HEK293T (cell line): ENCODE data around the gene LRRC17.

Experiments
- CTCF ChIA-PET: fragments of 350-600 bp; formaldehyde crosslinking; extraction: SDS; loops from one replicate; lab custom pipeline; 2021; ENCODE audit warnings: antibody characterized with exemption, inconsistent platforms; lab: Yijun Ruan, JAX
- POLR2A ChIA-PET: fragments of 350-600 bp; formaldehyde crosslinking; extraction: SDS; loops from one replicate; lab custom pipeline; 2020; ENCODE audit warnings: antibody characterized with exemption, inconsistent platforms; lab: Yijun Ruan, JAX
- DNase-seq: peaks from one replicate; pipeline ENCODE4 v3.0.0; 2012; ENCODE audit warnings: mixed read lengths; ENCODE audit errors: extremely low spot score
- ARNT ChIP-seq: fragments of 450-650 bp; IDR thresholded peaks from 2 replicates; pipeline ENCODE4 v1.6.1; 2017; ENCODE audit warnings: mild to moderate bottlenecking
- BHLHE40 ChIP-seq: fragments of 450-650 bp; IDR thresholded peaks from 2 replicates; pipeline ENCODE4 v1.6.1; 2016; ENCODE audit warnings: mild to moderate bottlenecking, moderate library complexity, borderline replicate concordance
- CTBP1 ChIP-seq: fragments of 450-650 bp; IDR thresholded peaks from 2 replicates; pipeline ENCODE4 v1.6.1; 2016; ENCODE audit warnings: borderline replicate concordance
- ELF4 ChIP-seq: fragments of 450-650 bp; IDR thresholded peaks from 2 replicates; pipeline ENCODE4 v1.6.1; 2017; ENCODE audit warnings: antibody characterized with exemption
- FOXA1 ChIP-seq: fragments of 450-650 bp; IDR thresholded peaks from 2 replicates; pipeline ENCODE4 v1.6.1; 2016; ENCODE audit warnings: mild to moderate bottlenecking
- FOXK2 ChIP-seq: fragments of 450-650 bp; IDR thresholded peaks from 2 replicates; pipeline ENCODE4 v1.6.1; 2016; ENCODE audit warnings: mild to moderate bottlenecking
- FOXM1 ChIP-seq: fragments of 450-650 bp; IDR thresholded peaks from 2 replicates; pipeline ENCODE4 v1.6.1; 2017; ENCODE audit warnings: mild to moderate bottlenecking, borderline replicate concordance
- HDGF ChIP-seq: fragments of 450-650 bp; IDR thresholded peaks from 2 replicates; pipeline ENCODE4 v1.6.1; 2017; ENCODE audit warnings: antibody characterized with exemption, borderline replicate concordance
- L3MBTL2 ChIP-seq: fragments of 450-650 bp; conservative IDR thresholded peaks from 2 replicates; pipeline ENCODE4 v1.6.1; 2016; ENCODE audit warnings: mild to moderate bottlenecking
- LEF1 ChIP-seq: fragments of 450-650 bp; IDR thresholded peaks from 2 replicates; pipeline ENCODE4 v1.6.1; 2017; ENCODE audit warnings: mild to moderate bottlenecking, borderline replicate concordance
- NFRKB ChIP-seq: fragments of 450-650 bp; IDR thresholded peaks from 2 replicates; pipeline ENCODE4 v1.6.1; 2016; ENCODE audit warnings: mild to moderate bottlenecking, moderate library complexity
- SP1 ChIP-seq: fragments of 450-650 bp; IDR thresholded peaks from 2 replicates; pipeline ENCODE4 v1.6.1; 2017
- SUZ12 ChIP-seq: fragments of 450-650 bp; IDR thresholded peaks from 2 replicates; pipeline ENCODE4 v1.6.1; 2016; ENCODE audit warnings: mild to moderate bottlenecking
- TARDBP ChIP-seq: fragments of 450-650 bp; IDR thresholded peaks from 2 replicates; pipeline ENCODE4 v1.6.1; 2016
- ZNF384 ChIP-seq: fragments of 450-650 bp; IDR thresholded peaks from 2 replicates; pipeline ENCODE4 v1.6.1; 2016
- TF ChIP-seq, protein P1 (sequence below): fragments of 450-650 bp; IDR thresholded peaks from 2 replicates; pipeline ENCODE4 v1.6.1; 2016

LRRC17 gene

DNA sequence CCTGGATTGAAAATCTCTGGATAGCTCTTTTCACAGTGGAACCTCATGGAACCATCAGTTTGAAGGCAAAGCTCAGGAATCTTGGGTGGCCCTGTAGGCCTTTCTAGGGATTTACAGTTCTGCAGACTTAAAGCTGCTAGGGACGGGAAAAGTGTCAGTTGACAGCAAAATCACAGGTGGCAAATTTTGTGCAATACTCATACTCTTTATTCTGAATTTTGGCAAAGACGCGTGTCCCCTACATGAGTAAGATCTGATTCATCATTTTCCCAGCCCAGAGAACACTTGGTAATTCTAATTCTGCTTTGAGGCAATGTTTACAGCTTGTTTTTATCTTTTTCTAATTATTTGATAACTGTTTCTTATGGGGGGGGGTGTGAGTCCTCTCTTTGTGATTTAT, 3.6 kb downstream of the LRRC17 start:
- ChIA-PET CTCF (no interaction called here), POLR2A (no interaction called here)
- no peak for TF ChIP-seq HDGF
- no peak for TF ChIP-seq FOXM1
- no peak for TF ChIP-seq ARNT
- TF ChIP-seq ZNF384: no peak
- no peak for TF ChIP-seq BHLHE40
- no peak for TF ChIP-seq NFRKB
- no peak for DNase-seq

DNA sequence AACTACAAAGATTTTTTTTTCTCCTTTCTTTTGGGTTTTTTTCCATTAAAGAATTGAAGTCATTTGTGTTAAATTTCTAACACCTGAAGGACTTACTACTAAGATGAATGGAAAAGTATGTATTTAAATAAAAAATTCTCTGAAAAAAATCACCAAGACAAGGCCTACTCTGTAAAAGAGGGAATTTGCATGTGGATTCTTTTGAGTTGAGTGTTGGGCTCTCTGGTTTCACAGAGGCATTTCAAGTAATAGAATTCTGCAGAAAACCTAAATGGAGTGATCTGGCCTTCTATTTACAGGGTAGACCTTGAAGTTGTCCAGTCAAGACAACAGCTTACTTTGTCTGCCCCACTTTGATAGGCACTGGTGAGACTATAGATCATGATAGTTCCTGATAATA, 4.1 kb downstream of the LRRC17 start:
- DNase-seq: no peak
- POLR2A ChIA-PET: no interaction called here
- CTCF ChIA-PET: no interaction called here
- TF ChIP-seq BHLHE40 (no peak), SP1 (no peak), ELF4 (no peak), FOXM1 (no peak), HDGF (no peak), SUZ12 (no peak), L3MBTL2 (no peak), CTBP1 (no peak), TARDBP (no peak)

GRCh38 chr7:102917436-102918353, 4.9 kb downstream of the LRRC17 start:
- CTCF ChIA-PET: no interaction called here
- POLR2A ChIA-PET: no interaction called here
- no peak for DNase-seq

GRCh38 chr7:102918845-102919244, 6.0 kb downstream of the LRRC17 start:
- ChIA-PET CTCF (no interaction called here), POLR2A (no interaction called here)
- no peak for DNase-seq
- TF ChIP-seq L3MBTL2: no peak
- TF ChIP-seq, protein P1, sequence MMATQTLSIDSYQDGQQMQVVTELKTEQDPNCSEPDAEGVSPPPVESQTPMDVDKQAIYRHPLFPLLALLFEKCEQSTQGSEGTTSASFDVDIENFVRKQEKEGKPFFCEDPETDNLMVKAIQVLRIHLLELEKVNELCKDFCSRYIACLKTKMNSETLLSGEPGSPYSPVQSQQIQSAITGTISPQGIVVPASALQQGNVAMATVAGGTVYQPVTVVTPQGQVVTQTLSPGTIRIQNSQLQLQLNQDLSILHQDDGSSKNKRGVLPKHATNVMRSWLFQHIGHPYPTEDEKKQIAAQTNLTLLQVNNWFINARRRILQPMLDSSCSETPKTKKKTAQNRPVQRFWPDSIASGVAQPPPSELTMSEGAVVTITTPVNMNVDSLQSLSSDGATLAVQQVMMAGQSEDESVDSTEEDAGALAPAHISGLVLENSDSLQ: no peak
- no peak for TF ChIP-seq ELF4
- no peak for TF ChIP-seq FOXA1
- TF ChIP-seq SP1: no peak
- TF ChIP-seq BHLHE40: no peak
- no peak for TF ChIP-seq ARNT
- no peak for TF ChIP-seq CTBP1
- no peak for TF ChIP-seq ZNF384
- TF ChIP-seq HDGF: no peak
- no peak for TF ChIP-seq SUZ12
- no peak for TF ChIP-seq LEF1
- TF ChIP-seq TARDBP: no peak
- no peak for TF ChIP-seq FOXM1
- no peak for TF ChIP-seq NFRKB
- TF ChIP-seq FOXK2: no peak

More at GRCh38 chr7:102917436-102918353, 4.9 kb downstream of the LRRC17 start:
- TF ChIP-seq LEF1: no peak
- TF ChIP-seq, protein P1: no peak
- TF ChIP-seq L3MBTL2: no peak
- no peak for TF ChIP-seq BHLHE40
- TF ChIP-seq FOXM1: no peak
- no peak for TF ChIP-seq HDGF
- TF ChIP-seq ELF4: no peak
- TF ChIP-seq ARNT: no peak
- no peak for TF ChIP-seq NFRKB

DNA sequence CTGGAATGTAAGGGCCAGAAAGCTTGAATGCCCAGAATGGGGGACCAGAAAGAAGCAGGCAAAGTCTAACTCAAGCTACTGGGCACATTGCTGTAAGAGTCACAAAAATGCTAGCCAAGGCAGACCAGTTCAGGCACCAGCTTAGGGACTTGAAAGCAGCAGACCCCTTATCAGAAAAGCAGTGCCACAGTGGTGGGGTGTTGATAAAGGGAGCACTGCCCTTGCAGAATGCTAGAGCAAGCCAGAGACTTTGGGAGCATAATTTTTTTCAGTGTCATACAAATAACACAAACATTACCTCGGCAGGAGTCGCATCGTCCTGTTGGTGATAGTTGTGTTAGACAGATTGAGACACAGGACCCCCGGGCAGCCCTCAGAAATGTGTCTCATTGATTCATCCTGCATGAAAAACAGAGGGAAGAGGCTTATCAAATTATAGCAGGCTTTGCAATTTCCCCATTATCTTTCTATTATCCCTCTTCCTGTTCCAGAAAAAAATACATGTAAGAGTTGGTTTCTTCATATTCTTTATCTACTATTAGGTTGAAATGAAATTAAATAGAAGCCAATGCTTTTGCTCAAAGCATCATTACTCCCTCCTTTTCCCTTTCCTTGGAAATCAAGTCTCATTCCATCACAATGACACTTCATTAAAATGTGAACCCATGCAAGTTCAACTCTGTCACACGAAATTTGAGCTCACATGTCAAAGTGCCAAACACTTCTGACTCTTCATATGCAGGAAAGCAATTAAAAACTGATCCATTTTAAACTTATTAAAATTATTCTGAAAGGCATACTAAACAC, 13.4 kb downstream of the LRRC17 start:
- TF ChIP-seq FOXK2 (no peak), SP1 (no peak), L3MBTL2 (no peak)
- DNase-seq: no peak
- CTCF ChIA-PET: no interaction called here
- POLR2A ChIA-PET: interaction anchor here (0.7 kb wide), 1 partner anchor 10 kb away, joined by 3 read pairs; no protein-coding TSS in a partner anchor

DNA sequence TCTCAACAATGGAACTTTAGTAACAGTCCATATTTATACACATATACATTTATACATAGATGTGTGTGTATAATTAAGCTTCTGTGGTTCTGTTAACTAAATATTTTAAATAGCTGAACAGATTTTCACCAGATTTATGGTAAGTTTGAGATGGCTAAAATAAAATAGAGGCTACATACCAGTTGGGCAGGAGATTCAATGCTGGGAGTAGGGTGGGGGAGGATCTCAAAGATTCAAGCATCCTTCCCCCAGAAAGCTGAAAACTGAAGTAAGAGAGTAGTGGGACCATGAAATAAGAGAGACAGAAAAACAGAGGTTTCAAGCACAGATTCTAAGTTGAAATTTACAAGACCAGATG, 14.0 kb downstream of the LRRC17 start:
- no peak for DNase-seq
- TF ChIP-seq ELF4 (no peak), FOXA1 (no peak), TARDBP (no peak)
- CTCF ChIA-PET: no interaction called here
- POLR2A ChIA-PET: no interaction called here

DNA sequence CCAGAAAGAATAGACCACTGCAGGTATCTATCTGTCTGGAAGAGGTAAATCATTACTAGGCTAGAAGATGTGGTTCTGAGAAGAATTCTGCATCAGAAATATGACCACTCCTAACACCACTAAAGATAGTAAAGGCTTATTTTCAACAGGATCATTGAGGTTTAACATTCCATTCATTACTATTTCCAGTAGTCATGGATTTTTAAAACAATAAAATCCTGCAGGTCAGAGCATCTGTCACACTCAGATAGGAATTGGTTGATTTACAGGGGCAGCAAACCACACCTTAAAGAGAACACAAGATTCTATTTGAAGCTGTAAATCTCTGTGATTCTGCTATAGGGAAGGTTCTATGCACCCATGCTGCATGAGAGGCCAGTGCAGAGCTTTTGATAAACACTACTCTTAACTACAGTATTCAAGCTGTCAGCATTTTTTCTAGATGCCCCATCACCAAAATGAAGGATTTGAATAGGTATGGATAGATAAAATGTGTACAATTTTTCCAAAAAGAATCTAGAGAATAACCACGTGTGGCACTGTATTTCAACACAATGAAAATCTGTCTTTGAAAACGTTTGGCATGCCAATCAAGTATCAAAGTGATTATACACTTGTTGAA, 14.6 kb downstream of the LRRC17 start:
- no peak for DNase-seq
- CTCF ChIA-PET: interaction anchor here (0.7 kb wide), 1 partner anchor 135 kb away, joined by 4 read pairs; no protein-coding TSS in a partner anchor
- TF ChIP-seq, protein P1: no peak
- TF ChIP-seq TARDBP (no peak), CTBP1 (no peak), ELF4 (no peak), ZNF384 (no peak), L3MBTL2 (no peak), SP1 (no peak), BHLHE40 (no peak), FOXM1 (no peak), SUZ12 (no peak)
- POLR2A ChIA-PET: no interaction called here
